Activated T-helper 1 cell treated with Interleukin-2 at 50 U/mL for 16 hours (primary cell): ENCODE data around the gene NOVA1.

Experiments
- DNase-seq: peaks from one replicate; pipeline ENCODE4 v3.0.0-alpha.2; 2020; ENCODE audit warnings: low read depth

NOVA1 gene

GRCh38 chr14:26589925-26590324 is 7.9 kb downstream of the NOVA1 start:
- DNase-seq, result no peak

GRCh38 chr14:26577711-26578110 is 20.1 kb downstream of the NOVA1 start:
- no peak for DNase-seq

- DNase-seq, result no peak
Measured at GRCh38 chr14:26554069-26554772, 43.6 kb downstream of the NOVA1 start.

GRCh38 chr14:26549571-26549970 is 48.3 kb downstream of the NOVA1 start:
- no peak for DNase-seq

- DNase-seq, result no peak
Measured at GRCh38 chr14:26548406-26548805, 49.4 kb downstream of the NOVA1 start.

- no peak for DNase-seq
Measured at GRCh38 chr14:26538176-26538575, 59.7 kb downstream of the NOVA1 start.

- no peak for DNase-seq
Measured at GRCh38 chr14:26531894-26532293, 65.9 kb downstream of the NOVA1 start.

GRCh38 chr14:26528415-26529182 is 69.2 kb downstream of the NOVA1 start:
- DNase-seq, result no peak

GRCh38 chr14:26527095-26527494 is 70.7 kb downstream of the NOVA1 start:
- no peak for DNase-seq

- DNase-seq, result no peak
Measured at GRCh38 chr14:26526137-26526536, 71.7 kb downstream of the NOVA1 start.

GRCh38 chr14:26525085-26525484 is 72.7 kb downstream of the NOVA1 start:
- no peak for DNase-seq

GRCh38 chr14:26522967-26523366 is 74.9 kb downstream of the NOVA1 start:
- no peak for DNase-seq

- DNase-seq, result no peak
Measured at GRCh38 chr14:26517771-26518170, 80.1 kb downstream of the NOVA1 start.

- DNase-seq, result no peak
Measured at GRCh38 chr14:26500028-26500427, 97.8 kb downstream of the NOVA1 start.

GRCh38 chr14:26499546-26499945 is 98.3 kb downstream of the NOVA1 start:
- DNase-seq, result no peak

- DNase-seq, result no peak
Measured at GRCh38 chr14:26486922-26487321, 110.9 kb downstream of the NOVA1 start.

GRCh38 chr14:26484562-26484961 is 113.3 kb downstream of the NOVA1 start:
- DNase-seq, result no peak

- no peak for DNase-seq
Measured at GRCh38 chr14:26478967-26479366, 118.9 kb downstream of the NOVA1 start.

GRCh38 chr14:26466862-26467261 is 131.0 kb downstream of the NOVA1 start:
- DNase-seq, result no peak

GRCh38 chr14:26463136-26463535 is 134.7 kb downstream of the NOVA1 start:
- no peak for DNase-seq

GRCh38 chr14:26454105-26454504 is 143.7 kb downstream of the NOVA1 start:
- no peak for DNase-seq

- DNase-seq, result no peak
Measured at GRCh38 chr14:26448181-26448855, 149.5 kb downstream of the NOVA1 start.

GRCh38 chr14:26444822-26445221 is 153.0 kb downstream of the NOVA1 start:
- no peak for DNase-seq
